Posterior cingulate gyrus (tissue), 11 donors: ENCODE measurements around the gene GSKIP.

Experiments
- DNase-seq, 10 donors: peaks; one replicate each; pipeline versions ENCODE4 v3.0.0 to v3.0.0-alpha.2; 2020 to 2021; ENCODE audit warnings: mixed read lengths in 3 of 10
- intact Hi-C: fragments of 100-400 bp; cut with DNase I; formaldehyde crosslinking; loops from one replicate; pipeline ENCODE4 v1.15.1; 2023

GSKIP gene

DNA sequence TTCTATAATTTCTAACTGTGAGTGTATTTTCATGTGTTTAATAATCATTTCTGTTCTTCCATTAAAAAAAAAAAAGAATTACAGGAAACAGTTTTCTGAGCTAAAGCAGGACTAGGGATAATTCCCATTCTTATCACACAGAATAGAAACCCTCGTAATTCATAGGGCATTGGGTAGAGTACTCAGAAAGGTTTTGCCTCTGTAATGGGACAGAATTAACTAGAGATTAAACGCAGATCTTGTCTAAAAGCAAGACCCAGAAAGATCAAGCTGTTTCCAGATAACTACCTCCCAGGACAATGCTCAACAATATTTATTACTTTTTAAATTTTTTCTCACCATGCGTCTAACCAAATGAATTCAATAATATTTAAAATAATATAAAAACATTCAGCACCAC lies 10.2 kb downstream of the GSKIP start:
- no peak for DNase-seq
- intact Hi-C loops = no loop called here

DNA sequence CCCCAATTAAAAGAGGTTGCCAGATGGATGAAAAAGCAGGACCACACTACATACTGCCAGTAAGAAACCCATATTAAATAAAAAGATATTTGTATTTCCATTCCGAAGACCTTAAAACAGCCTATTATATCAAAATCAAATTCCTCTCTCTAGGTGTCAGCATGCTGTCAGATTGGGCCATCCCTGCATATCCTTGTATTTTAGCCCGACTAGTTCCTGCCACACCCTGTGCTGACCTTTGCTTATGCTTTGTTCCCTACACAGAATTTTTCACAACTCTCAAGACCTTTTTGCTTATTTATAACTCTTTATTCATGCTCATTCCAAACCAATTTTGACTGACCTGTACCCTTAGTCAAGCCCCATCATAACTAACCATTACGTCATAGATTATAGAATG lies 12.8 kb downstream of the GSKIP start:
- no peak for DNase-seq
- intact Hi-C loops = no loop called here

DNA sequence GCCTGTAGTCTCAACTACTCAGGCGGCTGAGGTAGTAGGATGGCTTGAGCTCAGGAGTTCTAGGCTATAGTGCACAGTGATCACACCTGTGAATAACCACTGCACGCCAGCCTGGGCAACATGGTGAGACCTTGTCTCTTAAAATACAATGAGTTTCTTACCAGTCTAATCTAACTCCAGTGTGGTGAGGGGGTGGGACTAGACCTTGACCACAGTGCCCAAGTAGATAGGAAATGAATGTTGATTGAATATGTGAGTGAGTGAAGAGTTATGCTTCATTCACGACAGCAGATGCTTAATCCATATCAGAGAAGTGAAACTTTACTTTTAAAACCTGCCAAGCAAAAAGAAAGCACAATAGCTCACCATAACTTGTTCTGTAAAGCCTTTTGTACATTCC lies 17.4 kb downstream of the GSKIP start:
- DNase-seq = no peak
- intact Hi-C loops = no loop called here

DNA sequence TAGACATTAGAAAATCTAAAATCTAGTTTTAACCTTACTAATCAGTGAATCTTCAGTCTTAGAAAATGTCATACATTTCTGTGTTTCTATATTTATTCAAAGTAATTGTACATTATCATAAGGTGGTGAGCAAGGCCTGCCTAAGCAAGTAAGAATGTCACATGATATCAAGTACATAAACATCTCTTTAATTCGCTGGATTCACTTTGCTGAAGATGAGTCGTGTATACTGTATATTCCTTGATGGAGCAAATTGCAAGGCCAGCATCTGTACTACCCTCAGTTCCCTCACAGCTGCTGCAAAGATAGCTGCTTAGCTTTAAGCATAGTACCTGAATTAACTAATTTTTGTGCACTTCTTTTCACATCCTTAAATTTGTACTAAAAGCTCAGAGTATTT lies 20.1 kb downstream of the GSKIP start:
- intact Hi-C loops = no loop called here
- DNase-seq = no peak

DNA sequence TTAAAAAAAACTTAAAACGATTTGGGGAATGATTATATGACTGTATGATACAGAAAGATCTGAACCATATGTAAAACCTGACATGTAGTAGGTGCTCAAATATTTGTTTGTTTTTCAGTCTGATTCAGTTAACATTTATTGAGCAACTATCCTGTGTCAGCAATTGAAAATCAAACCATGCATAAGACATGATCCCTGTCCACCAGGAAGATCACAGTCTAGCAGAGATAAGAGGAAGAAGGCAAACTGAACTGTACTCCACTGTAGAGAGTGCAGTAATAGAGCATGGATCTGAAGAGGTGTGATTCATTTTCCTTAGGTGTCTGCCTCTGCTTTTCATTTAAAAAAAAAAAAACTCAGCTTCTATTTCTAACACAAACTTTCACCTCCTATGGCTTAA lies 20.7 kb downstream of the GSKIP start:
- no peak for DNase-seq
- intact Hi-C loops = no loop called here

DNA sequence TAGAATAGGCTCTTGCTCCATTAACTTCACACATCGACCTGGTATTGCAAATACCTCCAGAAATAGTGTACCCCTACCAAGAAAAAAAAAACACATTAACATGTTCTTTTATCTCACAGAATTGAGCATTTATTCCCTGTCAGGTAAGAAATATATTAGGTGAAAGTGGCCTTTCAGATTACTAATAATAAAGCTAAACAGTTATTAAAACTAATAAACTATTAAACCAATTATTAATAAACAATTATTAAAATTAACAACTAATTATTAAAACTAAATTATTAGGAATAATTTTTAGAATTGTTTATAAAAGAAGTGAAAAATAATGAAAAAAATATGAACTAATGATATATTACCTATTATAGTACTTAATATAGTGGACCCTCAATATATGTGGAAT lies 21.4 kb downstream of the GSKIP start:
- DNase-seq = no peak

DNA sequence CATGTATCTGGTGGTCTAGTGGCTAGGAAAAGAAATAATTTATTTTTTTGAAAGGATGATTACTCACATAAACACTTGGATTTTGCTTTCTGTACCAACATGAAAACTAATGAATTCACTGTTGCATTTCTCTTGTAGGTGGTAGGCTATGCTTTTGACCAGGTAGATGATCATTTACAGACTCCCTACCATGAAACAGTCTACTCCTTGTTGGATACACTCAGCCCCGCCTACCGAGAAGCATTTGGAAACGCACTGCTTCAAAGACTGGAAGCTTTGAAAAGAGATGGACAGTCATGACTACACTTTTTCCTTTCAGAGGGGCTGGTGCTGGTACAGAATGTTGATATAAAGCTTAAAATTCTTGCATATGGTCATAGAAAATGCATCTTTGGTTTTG lies 22.1 kb downstream of the GSKIP start:
- DNase-seq = no peak
- intact Hi-C loops = no loop called here

More for the DNA sequence above, 21.4 kb downstream of the GSKIP start:
- intact Hi-C loops = no loop called here

DNA sequence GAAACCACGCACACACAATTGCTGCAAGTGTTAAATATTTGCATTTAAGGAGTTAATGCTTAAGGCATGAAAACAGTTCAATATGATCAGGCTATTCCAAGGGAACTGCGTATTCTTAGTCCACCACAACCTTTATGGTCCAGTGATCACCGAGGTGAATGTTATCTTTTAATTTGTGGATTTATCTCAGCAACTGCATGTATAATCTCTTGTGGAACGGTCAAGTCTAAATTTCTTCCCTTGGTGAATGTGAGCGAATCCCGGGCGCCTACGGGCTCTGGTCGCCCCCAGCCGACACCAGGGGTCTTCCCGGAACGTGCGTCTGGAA lies 27.6 kb downstream of the GSKIP start:
- DNase-seq = no peak
- intact Hi-C loops = no loop called here

DNA sequence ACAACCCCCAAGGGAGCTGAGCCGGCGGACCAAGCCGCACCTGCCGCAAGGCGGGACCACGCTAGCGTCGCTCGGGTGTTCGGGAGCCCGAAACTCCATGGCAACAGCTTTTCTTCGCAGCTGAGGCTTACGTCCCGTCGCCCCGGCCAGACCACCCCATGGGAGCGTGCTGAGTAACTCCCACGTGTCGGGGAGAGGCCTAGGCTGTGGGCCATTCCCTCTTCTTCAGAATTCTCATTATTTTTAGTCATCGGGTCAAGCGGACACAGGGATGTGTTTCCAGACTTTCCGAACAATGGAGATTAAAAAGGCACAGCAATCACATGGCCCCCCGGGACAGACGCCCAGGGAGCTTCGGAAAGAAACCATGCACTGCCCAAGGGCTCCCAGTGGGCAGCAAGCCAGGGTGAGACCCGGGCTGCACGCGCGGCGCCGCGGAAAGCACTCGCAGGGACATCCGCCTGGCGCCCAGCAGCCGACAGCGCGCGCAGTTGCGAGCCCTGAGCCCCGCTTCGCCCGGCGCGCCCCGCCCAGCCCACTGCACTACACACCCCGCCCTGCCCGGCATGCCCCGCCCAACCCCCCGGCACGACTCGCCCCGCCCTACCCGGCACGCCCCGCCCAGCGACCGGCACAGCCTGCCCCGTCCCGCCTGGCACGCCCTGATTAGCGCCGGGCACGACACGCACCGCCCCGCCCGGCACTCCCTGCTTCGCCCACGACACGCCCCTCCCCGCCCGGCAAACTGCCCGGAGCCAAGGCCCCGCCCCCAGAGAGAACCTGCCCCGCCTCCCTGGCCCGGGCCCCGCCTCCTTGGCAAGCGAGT lies 28.2 kb downstream of the GSKIP start:
- intact Hi-C loops = loop anchor here (1.0 kb wide), 1 partner anchor 28 kb away; the partner anchor contains the start of genes ATG2B and GSKIP
- peak; percentile 90 to 99 (median 94) for DNase-seq

DNA sequence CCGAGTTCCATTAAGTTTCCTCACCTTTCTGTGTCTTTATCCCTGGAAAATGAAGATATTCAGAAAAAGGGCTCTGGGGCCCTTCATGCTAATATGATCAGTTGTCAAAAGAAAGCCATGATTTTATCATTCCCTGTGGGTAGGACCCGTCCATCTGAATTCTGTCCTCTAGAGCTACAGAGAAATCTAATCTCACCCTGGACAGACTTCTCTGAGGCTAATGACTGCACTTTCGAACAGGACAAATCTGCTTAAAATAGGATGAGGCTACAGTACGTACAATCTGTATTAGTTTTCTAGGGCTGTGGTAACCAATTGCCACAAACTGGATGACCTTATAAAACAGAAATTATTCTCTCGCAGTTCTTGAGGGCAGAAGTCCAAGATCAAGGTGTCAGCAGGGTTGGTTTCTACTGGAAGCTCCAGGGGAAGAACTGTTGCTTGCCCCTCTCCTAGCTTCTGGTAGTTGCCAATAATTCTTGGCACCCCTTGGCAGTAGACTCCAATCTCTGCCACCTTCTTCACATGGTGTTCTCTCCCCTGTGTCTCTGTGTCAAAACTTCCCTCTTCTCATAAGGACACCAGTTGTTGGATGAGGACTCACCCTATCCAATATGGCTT lies 29.9 kb downstream of the GSKIP start:
- intact Hi-C loops = no loop called here

DNA sequence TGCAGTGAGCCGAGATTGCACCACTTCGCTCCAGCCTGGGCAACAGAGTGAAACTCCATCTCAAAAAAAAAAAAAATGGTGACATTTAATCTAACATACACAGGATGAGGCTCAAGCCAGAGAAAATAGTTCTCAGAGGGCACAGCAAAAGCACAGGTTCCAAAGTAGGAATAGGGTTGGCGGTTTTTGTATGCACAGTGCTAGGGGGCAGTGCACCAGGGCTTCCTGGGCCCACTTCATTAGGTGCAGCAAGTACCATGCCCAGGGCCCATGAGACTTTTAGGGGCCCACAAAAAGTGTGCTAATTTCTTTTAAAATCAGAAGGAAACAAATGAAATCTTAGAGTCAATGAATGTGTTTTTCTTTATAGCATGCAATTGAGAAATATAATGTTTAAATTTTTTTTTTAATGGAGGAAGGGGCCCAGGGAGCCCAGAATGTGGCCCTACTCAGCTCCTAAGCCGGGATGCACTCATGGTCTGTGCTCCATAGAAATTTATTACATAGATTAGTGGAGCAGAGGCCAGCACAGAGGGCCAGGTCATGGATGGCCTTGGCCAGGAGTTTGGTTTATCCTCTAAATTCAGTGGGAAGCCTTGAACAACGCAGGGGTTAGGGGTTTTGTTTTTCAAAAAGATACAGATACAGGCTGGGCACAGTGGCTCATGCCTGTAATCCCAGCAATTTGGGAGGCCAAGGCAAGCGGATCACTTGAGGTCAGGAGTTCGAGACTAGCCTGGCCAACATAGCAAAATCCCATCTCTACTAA lies 30.9 kb downstream of the GSKIP start:
- DNase-seq = no peak
- intact Hi-C loops = no loop called here

More for the DNA sequence above, 29.9 kb downstream of the GSKIP start:
- no peak for DNase-seq

DNA sequence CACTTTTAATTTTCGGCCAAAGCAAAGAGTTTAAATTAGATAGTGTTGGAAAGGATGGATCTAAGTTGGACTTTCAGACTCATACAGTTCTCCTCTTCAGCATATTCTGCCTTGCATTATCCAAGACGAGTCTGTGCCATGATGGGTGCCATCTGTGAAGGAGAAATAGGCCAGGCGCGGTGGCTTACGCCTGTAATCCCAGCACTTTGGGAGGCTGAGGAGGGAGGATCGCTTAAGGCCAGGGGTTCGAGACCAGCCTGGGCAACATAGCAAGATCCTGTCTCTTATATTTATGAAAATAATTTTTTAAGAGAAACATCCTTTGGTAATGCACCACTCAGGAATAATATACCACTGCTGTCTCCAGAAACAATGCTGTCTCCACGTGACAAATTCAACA lies 35.1 kb downstream of the GSKIP start:
- intact Hi-C loops = no loop called here
- no peak for DNase-seq

DNA sequence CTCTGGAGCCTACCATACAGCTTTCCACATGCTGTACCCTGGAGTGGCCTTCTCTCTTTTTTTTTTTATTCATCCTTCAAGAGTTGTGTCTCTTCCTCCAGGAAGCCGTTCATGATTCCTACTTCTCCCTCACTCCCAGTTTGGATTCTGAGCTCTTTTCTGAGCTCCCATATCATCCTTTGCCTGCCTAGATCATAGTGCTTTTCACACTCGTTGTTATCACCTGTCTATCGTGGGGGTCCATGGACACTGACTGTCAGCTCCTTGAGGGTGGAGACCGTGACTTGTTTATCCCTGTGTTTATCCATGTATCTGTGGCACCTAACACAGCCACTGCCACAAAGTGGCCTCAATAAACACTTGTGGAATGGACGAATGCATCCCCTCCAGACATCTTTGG lies 35.6 kb downstream of the GSKIP start:
- intact Hi-C loops = no loop called here
- no peak for DNase-seq

DNA sequence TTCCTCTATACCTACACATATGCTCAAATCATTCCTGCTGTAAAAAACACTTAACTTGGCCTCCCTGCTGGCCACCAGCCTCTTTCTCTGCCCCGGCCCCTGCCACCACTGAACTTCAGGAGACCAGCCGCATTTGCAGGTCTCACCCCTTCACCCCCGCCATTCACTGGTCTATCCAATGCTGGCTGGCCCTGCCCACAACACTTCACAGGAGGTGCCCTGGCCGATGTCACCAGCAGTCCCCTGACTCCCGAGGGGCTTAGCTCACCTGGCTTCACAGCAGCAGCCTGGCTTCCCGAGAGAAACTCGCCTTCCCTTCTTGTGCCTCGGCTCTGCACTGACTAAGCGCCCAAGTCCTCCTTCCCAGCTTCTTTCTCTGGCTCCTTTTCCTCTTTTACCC lies 36.1 kb downstream of the GSKIP start:
- no peak for DNase-seq
- intact Hi-C loops = no loop called here

DNA sequence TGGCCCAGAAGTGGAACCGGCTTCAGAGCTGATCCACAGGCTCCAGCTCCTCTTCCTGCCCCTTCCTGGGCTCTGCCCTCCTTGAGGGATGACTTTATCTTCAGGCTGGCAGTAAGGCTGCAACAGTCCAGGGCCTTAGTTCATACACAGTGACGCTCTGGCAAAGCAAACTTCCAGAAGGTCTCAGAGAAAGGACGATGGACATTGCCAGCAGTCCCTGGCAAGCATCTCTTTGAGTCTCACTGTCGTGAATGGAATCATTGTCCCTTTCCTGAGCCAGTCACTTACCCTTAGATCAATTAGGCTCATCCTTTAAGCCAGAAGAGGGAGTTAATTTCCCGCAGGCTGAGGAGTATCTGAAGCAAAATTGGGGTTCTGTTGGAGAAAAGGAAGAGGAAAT lies 37.2 kb downstream of the GSKIP start:
- DNase-seq = peak in 6 of 10 donors; percentile 21 to 85 (median 50)
- intact Hi-C loops = no loop called here

DNA sequence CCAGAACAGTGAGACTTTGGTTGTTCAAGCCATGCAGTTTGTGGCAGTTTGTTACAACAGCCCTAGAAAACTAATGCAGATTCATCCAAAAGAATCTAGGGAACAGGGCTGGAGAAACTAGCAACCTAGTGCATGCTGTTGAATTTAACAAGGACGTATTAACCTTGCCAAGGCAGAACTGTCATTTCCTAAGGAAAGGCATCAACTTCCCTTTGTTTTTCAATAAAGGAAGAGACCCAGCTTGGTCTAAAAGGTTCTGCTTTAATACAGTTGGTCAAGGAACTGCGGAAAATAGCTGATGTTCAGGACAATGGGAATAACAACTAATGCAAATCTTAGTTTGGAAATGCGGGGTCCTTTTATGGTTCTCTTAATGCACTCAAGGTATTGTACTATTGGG lies 40.1 kb downstream of the GSKIP start:
- intact Hi-C loops = no loop called here
- DNase-seq = no peak

DNA sequence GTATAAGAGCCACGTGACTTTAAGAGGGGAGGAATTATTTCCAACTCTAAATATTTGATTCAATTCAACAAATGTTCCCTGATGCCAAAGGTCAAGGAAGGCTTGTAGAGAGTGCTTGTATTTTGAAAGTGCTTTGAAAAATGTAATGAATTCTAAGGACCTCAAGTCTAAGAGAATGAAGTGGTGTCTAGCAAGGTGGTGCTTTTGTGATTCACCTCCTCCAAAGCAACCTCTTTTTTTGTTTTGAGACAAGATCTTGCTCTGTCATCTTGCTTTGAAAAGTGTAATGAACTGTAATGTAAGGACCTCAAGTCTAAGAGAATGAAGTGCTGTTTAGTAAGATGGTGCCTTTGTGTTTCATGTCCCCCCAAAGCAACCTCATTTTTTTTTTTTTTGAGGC lies 42.4 kb downstream of the GSKIP start:
- no peak for DNase-seq
- intact Hi-C loops = no loop called here

DNA sequence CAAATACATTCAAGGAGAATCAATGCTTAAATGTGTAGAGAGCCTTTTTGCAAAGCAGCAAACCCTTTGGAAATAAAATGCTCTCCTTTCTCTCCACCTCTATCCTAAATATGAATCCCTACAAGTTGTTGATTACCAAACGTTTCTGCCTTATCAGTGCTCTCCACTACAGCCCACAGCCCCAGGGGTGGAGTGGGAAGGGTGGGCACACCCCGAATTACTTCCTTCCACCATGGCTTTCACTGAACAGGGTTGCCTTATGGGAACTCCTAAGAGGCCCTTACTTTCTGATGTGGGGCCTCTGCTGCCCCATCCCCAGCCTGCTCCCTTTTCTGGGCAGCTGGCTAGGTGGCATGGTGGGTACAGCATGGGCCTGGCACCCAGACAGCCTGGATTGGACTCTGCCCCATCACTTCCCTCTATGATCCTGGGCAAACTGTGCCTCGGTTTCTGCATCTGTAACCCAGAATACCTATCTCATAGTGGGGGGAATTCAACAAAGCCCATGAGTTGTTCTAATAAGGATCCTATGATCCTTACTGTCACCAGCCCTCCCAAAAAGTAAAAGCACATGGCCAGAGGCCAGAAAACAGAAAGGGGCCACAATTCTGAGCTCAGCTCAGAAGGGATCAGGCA lies 44.7 kb downstream of the GSKIP start:
- intact Hi-C loops = no loop called here

DNA sequence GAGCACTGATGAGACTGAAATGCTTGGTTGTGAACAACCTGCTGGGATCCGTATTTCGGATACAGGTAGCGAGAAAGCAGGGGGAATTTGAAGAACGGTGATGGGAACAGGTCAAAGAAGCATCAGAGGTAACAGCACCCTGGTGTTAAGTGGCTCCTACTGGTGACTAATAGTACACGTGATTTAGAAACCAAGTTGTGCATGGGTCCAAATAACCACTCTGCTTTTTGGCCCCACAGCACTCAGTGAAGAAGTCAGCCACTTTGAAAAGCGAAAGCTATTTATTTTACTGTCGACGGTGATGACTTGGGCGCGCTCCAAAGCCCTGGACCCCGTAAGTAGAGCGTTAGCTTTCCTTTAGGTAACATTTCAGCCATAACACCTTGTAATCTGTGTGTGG lies 45.3 kb downstream of the GSKIP start:
- no peak for DNase-seq
- intact Hi-C loops = no loop called here

More for the DNA sequence above, 44.7 kb downstream of the GSKIP start:
- no peak for DNase-seq

DNA sequence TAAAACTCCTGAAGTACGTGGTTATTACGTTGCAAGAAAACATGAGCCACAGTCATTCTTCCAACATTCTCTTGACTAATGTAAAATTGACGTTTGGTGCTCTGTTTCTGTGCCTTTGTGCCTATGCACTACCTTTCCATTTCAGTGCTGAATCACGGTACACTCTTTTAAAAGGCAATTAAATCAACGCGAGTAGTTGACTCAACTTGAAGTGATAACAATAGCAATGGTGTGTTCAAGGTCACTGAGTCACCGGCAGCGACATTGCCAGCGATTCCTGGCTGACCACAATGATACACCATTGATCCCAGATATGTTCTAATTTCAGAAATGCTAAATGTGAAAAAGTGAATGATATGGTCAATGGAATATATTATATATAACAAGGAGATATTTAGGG lies 46.4 kb downstream of the GSKIP start:
- no peak for DNase-seq
- intact Hi-C loops = no loop called here

DNA sequence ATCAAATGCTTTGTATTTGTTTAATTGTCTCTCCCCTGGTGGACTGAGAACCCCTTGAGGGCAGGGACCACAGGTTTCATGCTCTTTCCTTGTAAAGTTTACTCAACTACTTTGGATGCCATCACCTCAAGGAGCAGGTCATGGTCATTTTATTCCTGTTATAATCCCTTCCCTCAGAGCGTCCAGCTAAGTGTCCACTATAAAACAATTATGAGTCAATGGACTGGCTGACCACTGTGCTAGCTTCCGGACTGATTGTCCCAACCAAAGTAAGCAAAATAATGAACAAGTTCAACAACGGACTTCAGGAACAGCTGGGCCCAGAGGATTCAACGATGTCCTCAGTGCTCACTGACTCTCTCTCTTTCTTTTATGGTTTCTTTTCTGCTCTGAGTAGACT lies 46.8 kb downstream of the GSKIP start:
- intact Hi-C loops = no loop called here
- no peak for DNase-seq
